ENCODE results near the gene ETV4.

The ETV4 gene

DNA sequence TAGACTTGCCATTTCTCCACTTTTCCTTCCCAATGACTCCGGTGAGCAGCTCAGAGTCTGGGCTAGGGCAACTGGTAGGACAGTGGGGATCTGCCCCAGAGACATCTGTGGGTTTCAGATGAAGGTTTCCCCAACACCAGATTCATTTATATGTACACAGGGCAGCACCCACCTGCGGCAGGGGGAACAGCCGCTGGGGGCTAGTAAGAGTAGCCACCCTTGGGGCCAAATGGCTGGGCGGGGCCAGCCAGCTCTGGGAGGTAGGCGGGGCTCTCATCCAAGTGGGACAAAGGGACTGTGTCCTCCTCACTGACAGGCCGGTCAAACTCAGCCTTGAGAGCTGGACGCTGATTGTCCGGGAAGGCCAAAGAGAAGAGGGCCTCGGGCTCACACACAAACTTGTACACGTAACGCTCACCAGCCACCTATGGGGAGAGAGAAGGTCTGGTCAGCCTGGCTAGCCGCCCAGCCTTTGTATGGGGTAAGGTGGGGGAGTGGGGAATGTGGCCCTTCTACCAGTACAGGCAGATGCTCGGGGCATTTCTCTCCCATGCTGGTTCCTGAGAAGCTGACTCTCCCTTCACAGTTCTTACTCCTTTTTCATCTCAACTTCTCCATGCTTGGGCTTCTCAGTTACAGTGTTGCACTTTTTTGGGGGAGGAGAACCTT, 17.7 kb downstream of the ETV4 start:
- DNase-seq (ENCODE audit: low read depth) = no peak
- H3K4me3 ChIP-seq (ENCODE audit: low read length) = no peak overlapping the region
- TF ChIP-seq CTCF (conservative IDR thresholded peaks at IDR 0.05; ENCODE audit: low read length) = no peak

DNA sequence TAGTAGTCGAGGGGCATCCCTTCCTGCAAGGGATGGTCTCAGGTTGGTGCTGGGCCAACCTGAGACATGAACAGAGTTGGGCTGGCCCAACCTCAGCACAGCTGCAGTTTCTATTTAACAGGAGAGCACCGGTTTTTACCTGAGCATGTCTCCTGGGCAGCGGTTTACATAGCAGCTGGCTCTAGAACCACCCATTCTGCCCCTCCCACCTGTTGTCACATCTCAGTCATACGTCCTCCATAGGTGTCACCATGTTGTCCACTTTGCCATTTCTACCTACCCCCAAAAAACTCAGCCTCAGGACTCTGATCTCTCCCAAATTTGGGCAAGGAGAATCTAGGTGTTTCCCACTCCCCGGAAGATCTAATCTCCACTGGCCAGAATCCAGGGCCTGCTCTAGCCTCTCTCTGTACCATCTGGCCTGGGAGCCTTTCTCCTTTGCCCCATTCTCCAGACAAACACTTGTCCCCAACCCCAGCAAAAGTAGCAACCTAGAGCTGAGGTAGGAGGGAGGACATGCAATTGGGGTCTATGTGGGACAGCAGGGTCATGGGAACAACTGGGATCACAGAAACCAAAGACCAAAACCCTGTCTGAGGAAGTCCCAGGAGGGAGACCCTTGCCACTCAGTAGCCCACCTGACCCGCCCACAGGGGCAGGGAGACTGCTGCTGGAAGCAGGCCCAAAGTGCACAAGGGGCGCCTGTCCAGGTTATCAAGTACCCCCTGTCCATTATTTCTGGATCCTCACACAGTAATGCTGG, 19.1 kb downstream of the ETV4 start:
- no peak for DNase-seq (ENCODE audit: low read depth)
- no peak overlapping the region for H3K4me3 ChIP-seq (ENCODE audit: low read length)
- TF ChIP-seq CTCF (conservative IDR thresholded peaks at IDR 0.05; ENCODE audit: low read length) = no peak

- H3K4me3 ChIP-seq (ENCODE audit: low read length) = no peak overlapping the region
- DNase-seq (ENCODE audit: low read depth) = peak; percentile 21
- no peak for TF ChIP-seq CTCF (conservative IDR thresholded peaks at IDR 0.05; ENCODE audit: low read length)
These were observed 21.1 kb downstream of the ETV4 start for GRCh38 chr17:43524945-43525575.

DNA sequence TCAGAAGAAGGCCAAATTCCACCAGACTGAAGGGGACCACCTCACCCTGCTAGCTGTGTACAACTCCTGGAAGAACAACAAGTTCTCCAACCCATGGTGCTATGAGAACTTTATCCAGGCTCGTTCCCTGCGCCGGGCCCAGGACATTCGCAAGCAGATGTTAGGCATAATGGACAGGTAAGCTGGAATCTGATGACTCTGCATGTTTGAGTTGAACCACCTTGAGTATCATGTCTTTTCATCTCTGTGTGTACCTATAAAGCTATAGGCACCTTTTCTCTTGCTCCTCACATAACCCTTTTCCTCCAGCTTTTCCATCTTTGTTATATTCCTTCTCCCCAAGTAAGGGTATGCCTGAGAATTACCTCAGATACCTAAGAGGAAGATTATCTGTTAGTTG, 24.8 kb downstream of the ETV4 start:
- no peak overlapping the region for H3K4me3 ChIP-seq (ENCODE audit: low read length)
- no peak for TF ChIP-seq CTCF (conservative IDR thresholded peaks at IDR 0.05; ENCODE audit: low read length)
- DNase-seq (ENCODE audit: low read depth) = no peak

DNA sequence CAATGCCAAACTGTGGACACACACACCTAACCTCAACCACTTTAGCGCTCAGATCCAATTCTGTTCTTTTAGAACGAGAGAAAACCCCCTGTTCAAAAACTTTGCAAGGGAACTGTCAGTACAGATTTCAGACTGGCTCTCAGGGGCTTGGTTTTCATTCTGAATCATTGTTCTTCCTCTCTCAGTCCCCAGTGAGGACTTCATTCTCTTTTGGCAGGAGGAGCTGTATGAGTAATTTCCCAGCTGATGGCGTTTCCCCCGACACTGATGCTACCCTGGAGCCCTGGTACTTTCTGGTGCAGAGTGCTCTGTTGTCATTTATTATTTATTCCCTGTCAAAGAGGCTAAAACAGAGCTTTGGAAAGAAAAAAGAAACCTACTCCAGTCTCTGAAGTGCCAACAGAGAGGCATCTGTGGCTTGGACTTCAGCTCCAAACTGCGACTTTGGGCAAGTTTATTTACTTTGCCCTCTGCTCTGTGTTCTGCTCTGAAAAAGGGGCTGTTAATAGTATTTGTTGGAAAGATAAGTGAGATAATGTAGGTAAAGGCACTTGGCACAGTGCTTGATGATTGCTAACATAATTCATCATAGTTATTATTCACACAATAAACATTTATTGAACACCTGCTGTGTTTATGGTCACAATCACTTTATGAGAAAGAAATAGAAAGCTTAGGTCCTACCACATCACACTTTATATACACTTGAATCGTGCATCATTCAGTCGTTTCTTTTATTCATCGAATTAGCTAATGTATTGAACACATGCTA, 28.3 kb downstream of the ETV4 start:
- DNase-seq (ENCODE audit: low read depth) = peak; percentile 56
- TF ChIP-seq CTCF (conservative IDR thresholded peaks at IDR 0.05; ENCODE audit: low read length) = no peak
- H3K4me3 ChIP-seq (ENCODE audit: low read length) = no peak overlapping the region

DNA sequence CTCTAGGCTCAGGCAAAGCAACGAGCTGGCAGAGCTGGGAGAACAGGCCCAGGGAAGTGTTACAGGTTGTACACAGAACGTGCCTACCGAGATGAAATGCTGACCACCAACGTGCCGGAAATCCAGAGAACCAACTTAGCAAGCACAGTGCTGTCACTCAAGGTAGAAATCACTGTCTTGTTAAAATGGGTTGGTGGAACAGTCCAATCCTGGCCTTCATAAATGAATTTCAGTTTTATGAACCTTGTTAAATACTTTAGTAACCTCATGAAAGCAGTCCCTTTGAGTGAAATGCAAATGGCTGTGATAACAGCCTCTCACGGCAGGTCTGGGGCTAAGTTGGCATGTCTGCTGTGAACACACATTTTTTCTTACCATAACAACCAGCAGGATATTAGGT, 29.0 kb downstream of the ETV4 start:
- DNase-seq (ENCODE audit: low read depth) = peak; percentile 34
- no peak overlapping the region for H3K4me3 ChIP-seq (ENCODE audit: low read length)
- TF ChIP-seq CTCF (conservative IDR thresholded peaks at IDR 0.05; ENCODE audit: low read length) = no peak

Data from AG10803 (cell line).